ENCODE measurements around the gene TXN2.
"Not testable (repeated sequence)": the region's sequence is repeated elsewhere in the genome, so short reads cannot be mapped to it uniquely, and the experiment has no call there.

The TXN2 gene

DNA sequence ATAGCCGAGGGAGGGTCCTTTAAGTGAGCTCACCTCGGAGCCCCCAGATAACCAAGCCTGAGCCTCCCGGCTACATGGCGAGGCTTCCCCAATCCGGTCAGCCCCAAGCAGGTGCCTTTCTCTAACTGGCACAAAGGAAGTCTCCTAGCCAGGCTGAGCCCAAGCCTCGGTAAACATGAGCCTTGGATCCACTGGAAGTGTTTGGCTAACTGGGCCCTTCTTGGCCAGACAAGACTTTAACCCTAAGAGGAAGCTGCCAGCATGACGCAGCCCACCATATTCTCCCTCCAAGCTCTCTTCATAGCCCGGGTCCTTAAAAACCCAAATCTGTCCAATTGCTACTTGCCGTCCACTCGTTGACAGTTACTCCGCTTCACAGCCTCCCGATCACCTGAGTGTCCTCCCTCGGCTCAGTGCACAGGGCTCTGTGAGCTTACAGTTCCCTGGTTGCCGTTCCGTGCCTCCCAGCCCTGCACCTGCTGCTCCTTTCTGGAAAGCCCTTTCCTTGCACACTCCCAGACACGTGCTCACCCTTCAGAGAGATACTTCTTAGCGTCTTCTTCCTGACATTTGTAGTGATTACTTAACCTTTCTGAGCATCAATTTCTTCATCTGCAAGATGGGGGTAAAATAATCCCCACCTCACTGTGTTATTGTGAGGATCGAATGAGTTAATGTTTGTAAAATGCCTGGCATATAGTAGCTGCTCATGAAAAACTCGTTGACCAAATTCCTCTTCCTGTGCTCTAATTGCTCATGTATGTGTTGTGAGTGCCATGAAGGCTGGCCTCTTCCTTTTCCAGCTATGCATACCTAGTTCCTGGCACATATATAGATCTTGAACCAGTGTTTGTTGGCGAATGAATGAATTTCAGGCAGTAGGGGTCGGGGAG lies 25.6 kb downstream of the TXN2 start:
- no peak for DNase-seq (ENCODE audit: low read depth)

DNA sequence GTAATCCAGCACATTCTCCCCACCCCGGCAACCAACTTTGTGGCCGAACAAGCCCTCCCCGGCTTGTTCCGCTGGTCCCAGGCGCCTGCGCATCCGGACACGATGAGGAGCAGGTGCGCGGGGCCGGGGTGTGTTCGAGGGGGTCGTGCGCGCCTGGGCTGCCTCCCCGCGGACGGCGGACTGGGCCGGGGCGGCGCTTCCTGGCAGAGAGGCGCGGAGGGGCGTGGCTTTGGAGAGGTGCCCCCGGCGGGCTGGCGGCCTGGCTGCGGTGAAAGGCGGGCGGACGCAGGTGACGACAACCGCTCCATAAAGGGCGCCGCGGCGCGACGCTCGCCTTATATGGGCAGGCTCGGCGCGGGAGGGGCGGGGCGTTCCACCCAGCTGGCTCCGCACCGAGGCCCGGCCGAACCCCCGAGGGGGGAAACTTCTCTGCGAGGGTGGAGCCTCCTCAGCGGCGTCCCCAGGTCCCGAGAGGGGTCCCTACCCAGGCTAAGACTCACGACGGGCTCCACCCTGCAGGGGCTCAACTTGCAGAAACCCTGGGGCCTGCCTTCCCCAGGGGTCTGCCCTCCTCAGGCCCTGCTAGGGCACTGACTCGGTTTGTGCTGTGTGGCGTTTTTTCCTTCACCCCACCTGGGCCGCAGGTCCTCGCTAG lies 26.4 kb downstream of the TXN2 start:
- DNase-seq (ENCODE audit: low read depth): peak; percentile 91

- DNase-seq (ENCODE audit: low read depth): no peak
Measured at GRCh38 chr22:36453855-36454378, 27.5 kb downstream of the TXN2 start.

- not testable (repeated sequence) for DNase-seq (ENCODE audit: low read depth)
Measured at GRCh38 chr22:36452978-36453607, 28.3 kb downstream of the TXN2 start.

GRCh38 chr22:36452250-36452977 lies 29.0 kb downstream of the TXN2 start:
- DNase-seq (ENCODE audit: low read depth): no peak

DNA sequence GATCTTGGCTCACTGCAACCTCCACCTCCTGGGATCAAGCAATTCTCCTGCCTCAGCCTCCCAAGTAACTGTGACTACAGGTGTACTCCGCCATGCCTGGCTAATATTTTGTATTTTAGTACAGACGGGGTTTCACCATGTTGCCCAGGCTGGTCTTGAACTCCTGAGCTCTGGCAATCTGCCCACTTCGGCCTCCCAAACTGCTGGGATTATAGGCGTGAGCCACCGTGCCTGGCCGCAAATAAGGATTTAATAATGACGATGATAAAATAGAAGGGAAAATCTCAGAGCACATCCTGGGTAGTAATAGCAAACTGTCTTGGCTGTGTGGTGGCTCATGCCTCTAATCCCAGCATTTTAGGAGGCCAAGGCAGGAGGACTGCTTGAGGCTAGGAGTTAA lies 30.5 kb downstream of the TXN2 start:
- DNase-seq (ENCODE audit: low read depth): not testable (repeated sequence)

- no peak for DNase-seq (ENCODE audit: low read depth)
Measured at GRCh38 chr22:36449596-36450175, 31.8 kb downstream of the TXN2 start.

DNA sequence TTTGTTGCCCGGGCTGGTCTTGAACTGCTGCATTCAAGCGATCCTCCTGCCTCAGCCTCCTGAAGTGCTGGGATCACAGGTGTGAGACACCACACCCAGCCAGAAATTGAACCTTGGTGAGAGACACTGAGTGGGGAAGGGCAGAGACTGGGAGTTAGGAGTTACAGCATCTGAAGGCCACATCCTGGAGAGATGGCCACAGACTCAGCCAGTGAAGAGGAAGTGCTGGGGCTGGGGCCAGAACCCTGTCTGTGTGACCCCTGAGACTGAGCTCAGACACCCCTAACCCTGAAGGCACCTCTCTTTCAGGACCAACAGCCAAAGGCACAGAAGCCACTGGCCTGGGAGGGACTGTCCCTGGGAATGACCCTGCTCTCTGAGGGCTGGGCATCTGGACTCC lies 33.8 kb downstream of the TXN2 start:
- no peak for DNase-seq (ENCODE audit: low read depth)

- DNase-seq (ENCODE audit: low read depth): no peak
Measured at GRCh38 chr22:36445158-36445668, 36.2 kb downstream of the TXN2 start.

DNA sequence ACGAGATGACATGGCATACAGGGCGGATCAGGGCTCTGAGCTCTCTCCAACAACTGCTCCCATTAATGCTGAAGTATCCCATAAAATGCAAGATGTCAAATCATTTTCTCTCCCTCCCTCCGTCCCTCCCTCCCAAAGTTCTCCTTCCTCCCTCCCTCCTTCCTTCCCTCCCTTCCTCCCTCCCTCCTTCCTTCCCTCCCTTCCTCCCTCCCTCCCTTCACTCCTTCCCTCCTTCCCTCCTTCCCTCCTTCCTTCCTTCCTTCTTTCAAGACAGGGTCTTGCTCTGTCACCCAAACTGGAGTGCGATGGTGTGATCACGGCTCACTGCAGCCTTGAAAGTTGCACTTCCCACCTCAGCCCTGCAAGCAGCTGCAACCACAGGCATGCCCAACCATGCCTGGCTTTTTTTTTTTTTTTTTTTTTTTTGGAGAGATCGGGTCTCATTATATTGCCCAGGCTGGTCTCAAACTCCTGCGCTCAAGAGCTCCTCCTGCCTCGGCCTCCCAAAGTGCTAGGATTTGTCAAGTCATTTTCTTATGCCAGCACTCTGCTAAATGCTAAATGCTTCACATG lies 38.2 kb downstream of the TXN2 start:
- no peak for DNase-seq (ENCODE audit: low read depth)

GRCh38 chr22:36442506-36443197 lies 38.8 kb downstream of the TXN2 start:
- no peak for DNase-seq (ENCODE audit: low read depth)

DNA sequence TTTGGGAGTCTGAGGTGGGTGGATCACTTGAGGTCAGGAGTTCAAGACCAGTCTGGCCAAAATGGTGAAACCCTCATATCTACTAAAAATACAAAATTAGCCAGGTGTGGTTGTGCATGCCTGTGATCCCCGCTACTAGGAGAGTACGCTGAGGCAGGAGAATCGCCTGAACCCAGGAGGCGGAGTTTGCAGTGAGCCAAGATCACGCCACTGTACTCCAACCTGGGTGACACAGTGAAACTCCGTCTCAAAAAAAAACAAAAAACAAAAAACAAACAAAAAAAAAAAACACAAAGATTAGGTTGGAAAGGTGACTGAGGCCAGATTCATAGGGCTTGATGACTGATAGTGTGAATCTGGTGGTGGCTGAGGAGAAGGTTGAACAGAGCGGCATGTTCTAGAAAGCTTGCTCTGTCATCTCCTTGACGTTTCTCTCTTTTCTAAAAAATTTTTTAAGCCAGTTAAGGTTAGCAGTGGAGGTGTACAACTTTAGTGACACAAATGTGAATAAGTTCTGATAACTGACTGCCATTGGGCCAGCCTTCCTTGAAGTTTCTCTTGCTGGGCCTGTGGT lies 40.9 kb downstream of the TXN2 start:
- DNase-seq (ENCODE audit: low read depth): no peak

DNA sequence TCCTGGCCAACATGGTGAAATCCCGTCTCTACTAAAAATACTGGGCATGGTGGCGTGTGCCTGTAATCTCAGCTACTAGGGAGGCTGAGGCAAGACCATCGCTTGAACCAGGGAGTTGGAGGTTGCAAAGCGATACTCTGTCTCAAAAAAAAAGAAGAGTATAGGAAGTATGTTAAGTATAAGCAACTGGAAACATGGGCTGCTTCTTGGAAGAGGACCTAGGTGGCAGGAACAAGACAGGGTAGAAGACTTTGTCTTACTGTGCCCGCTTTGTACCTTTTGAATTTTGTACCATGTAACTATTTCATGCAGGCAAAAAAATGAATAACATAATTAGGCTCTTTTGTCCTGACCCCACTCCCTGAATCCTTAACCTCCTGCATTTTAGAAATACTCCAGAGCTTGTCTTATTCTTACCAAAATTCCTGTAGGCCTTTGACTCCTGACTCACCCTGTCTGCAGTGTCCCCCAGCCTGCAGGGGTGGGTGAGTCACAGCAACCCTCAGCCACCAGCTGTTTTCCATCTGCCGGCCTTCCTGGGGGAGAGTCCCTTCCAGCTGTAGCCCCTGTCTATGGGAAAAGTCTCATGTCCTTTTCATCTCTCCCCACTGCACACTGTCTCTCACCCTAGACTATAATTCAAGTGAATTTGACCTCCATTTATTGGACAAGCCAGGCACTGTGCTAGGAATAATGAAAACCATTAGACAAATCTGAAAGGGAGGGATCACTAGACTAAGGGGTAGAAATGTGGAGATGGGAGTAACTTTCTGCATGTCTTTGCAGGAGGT lies 41.8 kb downstream of the TXN2 start:
- no peak for DNase-seq (ENCODE audit: low read depth)

- DNase-seq (ENCODE audit: low read depth): peak; percentile 72
Measured at GRCh38 chr22:36435516-36436415, 45.7 kb downstream of the TXN2 start.

DNA sequence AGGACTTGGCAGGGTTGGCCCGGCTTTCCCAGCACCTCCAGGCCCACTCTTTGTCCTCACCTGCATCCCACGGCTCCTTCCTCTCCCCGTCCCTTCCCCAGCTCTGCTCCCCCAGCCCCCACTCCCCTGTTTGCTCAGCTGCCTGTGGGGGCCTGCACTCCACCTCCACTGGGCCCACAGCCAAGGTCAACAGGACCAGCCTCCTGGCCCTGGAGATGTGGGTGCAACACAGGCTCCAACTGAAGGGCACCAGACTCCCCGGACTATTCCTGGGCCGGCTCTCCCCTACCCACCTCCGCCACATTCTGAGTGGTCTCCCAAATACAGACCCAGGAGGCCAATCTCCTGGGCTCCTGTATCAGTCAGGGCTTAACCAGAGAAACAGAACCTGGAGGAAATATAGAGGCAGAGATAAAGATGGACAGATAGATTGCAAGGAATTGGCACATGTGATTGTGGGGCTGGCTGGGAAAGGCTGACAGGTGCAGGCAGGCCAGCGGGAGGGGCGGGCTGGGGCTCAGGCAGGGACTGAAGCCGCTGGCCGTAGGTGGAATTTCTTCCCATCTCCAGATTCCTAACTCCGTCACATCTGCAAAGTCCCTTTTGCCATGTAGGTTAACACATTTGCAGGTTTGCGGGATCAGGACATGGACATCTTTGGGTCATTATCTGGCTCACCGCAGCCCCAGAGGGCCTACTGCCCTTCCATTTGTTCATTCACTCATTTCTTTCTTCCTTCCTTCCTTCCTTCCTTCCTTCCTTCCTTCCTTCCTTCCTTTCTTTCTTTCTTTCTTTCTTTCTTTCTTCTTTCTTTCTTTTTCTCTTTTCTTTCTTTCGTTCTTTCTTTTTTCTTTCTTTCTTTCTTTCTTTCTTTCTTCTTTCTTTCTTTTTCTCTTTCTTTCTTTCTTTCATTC lies 47.9 kb downstream of the TXN2 start:
- DNase-seq (ENCODE audit: low read depth): no peak

GRCh38 chr22:36432592-36433317 lies 48.7 kb downstream of the TXN2 start:
- DNase-seq (ENCODE audit: low read depth): no peak

All from T follicular helper cell (primary cell).